Measurements from ENCODE around the gene ST6GALNAC4. TPM values are rescaled to one million over a fixed set of nuclear protein-coding genes. Genes with fewer than 3 reads are reported as not detected.

Gene ST6GALNAC4
- total RNA-seq, 1 experiment from 2014 or later: 28.3 TPM

GRCh38 chr9:127875306-127875966 lies 41.4 kb downstream of the ST6GALNAC4 start:
- Histone ChIP-seq H3K4me2 (no peak overlapping the region), H3K4me1 (replicated peaks; ENCODE audit: insufficient read depth) (peaks cover 19% of the 10 kb centered on the region; the same call in 1 of the 2 replicates), H3K27me3 (ENCODE audit: insufficient read depth, low read depth) (no peaks in the 10 kb centered on the region), H4K20me1 (ENCODE audit: insufficient read depth) (no peaks in the 10 kb centered on the region), H3K27ac (no peak overlapping the region), H3K36me3 (ENCODE audit: low read depth) (no peaks in the 10 kb centered on the region), H3K79me2 (ENCODE audit: low read depth) (no peaks in the 10 kb centered on the region), H2AFZ (no peak overlapping the region), H3K9me2 (ENCODE audit: insufficient read depth) (no peaks in the 10 kb centered on the region), H3K4me3 (no peak overlapping the region), H3K9me3 (ENCODE audit: insufficient read depth, low read depth) (no peaks in the 10 kb centered on the region), H3F3A (ENCODE audit: insufficient read depth, low read depth) (no peaks in the 10 kb centered on the region)
- ChIA-PET POLR2A (ENCODE audit: unreplicated experiment) (no interaction called here), CTCF (no interaction called here)
- BruUV-seq (replicated peaks): no TSS peak
- intact Hi-C loops (cut with micrococcal nuclease; ENCODE audit: unreplicated experiment): no loop called here
- TF ChIP-seq CTCF (conservative IDR thresholded peaks at IDR 0.05) (no peak), EZH2 (IDR thresholded peaks at IDR 0.05; ENCODE audit: low read depth) (no peak)
- DNase-seq: no peak

GRCh38 chr9:127874301-127875221 lies 42.3 kb downstream of the ST6GALNAC4 start:
- H2AFZ ChIP-seq: no peak overlapping the region
- no peak overlapping the region for H3K27ac ChIP-seq
- ChIA-PET CTCF (interaction anchor here (0.6 kb wide), 1 partner anchor 73 kb away, joined by 3 read pairs; no protein-coding TSS in a partner anchor), POLR2A (ENCODE audit: unreplicated experiment) (no interaction called here)
- no peaks in the 10 kb centered on the region for H3K9me3 ChIP-seq (ENCODE audit: insufficient read depth, low read depth)
- H3K4me2 ChIP-seq: 0 out of 2 replicates have a peak overlapping the region, but pooled peaks have one; percentile 15
- no peak for TF ChIP-seq CTCF (conservative IDR thresholded peaks at IDR 0.05)
- intact Hi-C loops (cut with micrococcal nuclease; ENCODE audit: unreplicated experiment): loop anchor here (5.0 kb wide), 1 partner anchor 72 kb away; the partner anchor contains the start of gene FPGS
- H3K36me3 ChIP-seq (ENCODE audit: low read depth): no peaks in the 10 kb centered on the region
- peak in 1 of 2 experiments; percentile 33 for DNase-seq
- H3K4me3 ChIP-seq: no peak overlapping the region
- no peaks in the 10 kb centered on the region for H3F3A ChIP-seq (ENCODE audit: insufficient read depth, low read depth)
- H3K27me3 ChIP-seq (ENCODE audit: insufficient read depth, low read depth): no peaks in the 10 kb centered on the region
- no peaks in the 10 kb centered on the region for H3K79me2 ChIP-seq (ENCODE audit: low read depth)
- H3K4me1 ChIP-seq (replicated peaks; ENCODE audit: insufficient read depth): peaks cover 19% of the 10 kb centered on the region; the same call in 1 of the 2 replicates
- no peaks in the 10 kb centered on the region for H4K20me1 ChIP-seq (ENCODE audit: insufficient read depth)
- H3K9me2 ChIP-seq (ENCODE audit: insufficient read depth): no peaks in the 10 kb centered on the region
- no TSS peak for BruUV-seq (replicated peaks)

GRCh38 chr9:127873886-127874285 lies 43.0 kb downstream of the ST6GALNAC4 start:
- ChIA-PET POLR2A (ENCODE audit: unreplicated experiment) (no interaction called here), CTCF (interaction anchor here (0.6 kb wide), 1 partner anchor 73 kb away, joined by 3 read pairs; no protein-coding TSS in a partner anchor)
- Histone ChIP-seq H3K9me2 (ENCODE audit: insufficient read depth) (no peaks in the 10 kb centered on the region), H2AFZ (no peak overlapping the region), H3K9me3 (ENCODE audit: insufficient read depth, low read depth) (no peaks in the 10 kb centered on the region), H3F3A (ENCODE audit: insufficient read depth, low read depth) (no peaks in the 10 kb centered on the region), H3K4me1 (replicated peaks; ENCODE audit: insufficient read depth) (peaks cover 19% of the 10 kb centered on the region; the same call in 1 of the 2 replicates), H3K36me3 (ENCODE audit: low read depth) (no peaks in the 10 kb centered on the region), H3K27me3 (ENCODE audit: insufficient read depth, low read depth) (no peaks in the 10 kb centered on the region), H3K79me2 (ENCODE audit: low read depth) (no peaks in the 10 kb centered on the region), H4K20me1 (ENCODE audit: insufficient read depth) (no peaks in the 10 kb centered on the region), H3K27ac (no peak overlapping the region), H3K4me2 (no peak overlapping the region), H3K4me3 (no peak overlapping the region)
- no TSS peak for BruUV-seq (replicated peaks)
- no peak for TF ChIP-seq CTCF (conservative IDR thresholded peaks at IDR 0.05)
- no peak for TF ChIP-seq EZH2 (IDR thresholded peaks at IDR 0.05; ENCODE audit: low read depth)
- intact Hi-C loops (cut with micrococcal nuclease; ENCODE audit: unreplicated experiment): loop anchor here (5.0 kb wide), 1 partner anchor 72 kb away; the partner anchor contains the start of gene FPGS
- DNase-seq: no peak

All from PC-9 (cell line).